Type B pancreatic cell (in vitro differentiated cells): ENCODE data around the gene SUB1. TPM values are rescaled to one million over a fixed set of nuclear protein-coding genes. Genes with fewer than 3 reads are reported as not detected.

Experiments used
- DNase-seq: peaks from one replicate; pipeline ENCODE4 v3.0.0; 2021; ENCODE audit warnings: mixed read lengths; ENCODE audit not compliant: unreplicated experiment; ENCODE audit errors: extremely low spot score
- H3K27ac Mint-ChIP-seq: 2 replicates; pipeline ENCODE4 v1.8.0; 2021; ENCODE audit warnings: mild to moderate bottlenecking, mixed read lengths
- H3K27me3 Mint-ChIP-seq: 2 replicates; pipeline ENCODE4 v1.8.0; 2021; ENCODE audit warnings: mixed read lengths
- H3K36me3 Mint-ChIP-seq: 2 replicates; pipeline ENCODE4 v1.8.0; 2021; ENCODE audit warnings: mixed read lengths
- H3K4me1 Mint-ChIP-seq: one replicate; pipeline ENCODE4 v1.8.0; 2021; ENCODE audit warnings: mixed read lengths; ENCODE audit not compliant: unreplicated experiment
- H3K4me3 Mint-ChIP-seq: 2 replicates; pipeline ENCODE4 v1.8.0; 2021; ENCODE audit warnings: mild to moderate bottlenecking, mixed read lengths
- H3K9me3 Mint-ChIP-seq: 2 replicates; pipeline ENCODE4 v1.8.0; 2021; ENCODE audit warnings: mixed read lengths
- total RNA-seq: library from RNA; stranded (reverse); gene quantifications from 2 replicates; pipeline ENCODE4 v1.2.1, GENCODE V29; 2021; ENCODE audit warnings: low replicate concordance
- TF ChIP-seq, protein P1 (sequence below): fragments of 200-600 bp; sonication (generic); conservative IDR thresholded peaks from 2 replicates; pipeline ENCODE4 v1.5.0; 2021; ENCODE audit warnings: antibody characterized with exemption, mild to moderate bottlenecking

The SUB1 gene
- total RNA-seq, 1 donor from 2014 or later, result 208 TPM

DNA sequence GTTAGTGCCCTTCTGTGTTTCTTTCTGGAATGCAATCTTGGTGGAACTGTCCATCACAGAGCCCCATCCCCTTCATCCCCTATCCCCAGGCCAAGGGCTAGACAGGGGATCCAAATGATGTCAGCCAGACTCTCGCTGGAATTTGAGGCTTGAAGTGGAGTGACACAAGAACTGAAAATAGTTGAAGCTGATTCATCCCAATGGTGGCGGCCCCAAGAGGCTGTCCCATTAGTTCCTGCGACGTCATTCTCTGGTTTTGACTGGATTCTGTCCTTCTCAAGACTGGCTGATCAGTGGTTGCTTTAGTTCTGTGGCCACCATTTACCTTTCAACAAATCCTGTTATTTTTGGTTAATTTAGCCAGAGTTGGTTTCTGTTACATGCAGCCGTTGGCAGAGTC, 59.9 kb downstream of the SUB1 start:
- TF ChIP-seq, protein P1, sequence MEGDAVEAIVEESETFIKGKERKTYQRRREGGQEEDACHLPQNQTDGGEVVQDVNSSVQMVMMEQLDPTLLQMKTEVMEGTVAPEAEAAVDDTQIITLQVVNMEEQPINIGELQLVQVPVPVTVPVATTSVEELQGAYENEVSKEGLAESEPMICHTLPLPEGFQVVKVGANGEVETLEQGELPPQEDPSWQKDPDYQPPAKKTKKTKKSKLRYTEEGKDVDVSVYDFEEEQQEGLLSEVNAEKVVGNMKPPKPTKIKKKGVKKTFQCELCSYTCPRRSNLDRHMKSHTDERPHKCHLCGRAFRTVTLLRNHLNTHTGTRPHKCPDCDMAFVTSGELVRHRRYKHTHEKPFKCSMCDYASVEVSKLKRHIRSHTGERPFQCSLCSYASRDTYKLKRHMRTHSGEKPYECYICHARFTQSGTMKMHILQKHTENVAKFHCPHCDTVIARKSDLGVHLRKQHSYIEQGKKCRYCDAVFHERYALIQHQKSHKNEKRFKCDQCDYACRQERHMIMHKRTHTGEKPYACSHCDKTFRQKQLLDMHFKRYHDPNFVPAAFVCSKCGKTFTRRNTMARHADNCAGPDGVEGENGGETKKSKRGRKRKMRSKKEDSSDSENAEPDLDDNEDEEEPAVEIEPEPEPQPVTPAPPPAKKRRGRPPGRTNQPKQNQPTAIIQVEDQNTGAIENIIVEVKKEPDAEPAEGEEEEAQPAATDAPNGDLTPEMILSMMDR, result no peak
- Mint-ChIP-seq H3K36me3 (no peaks in the 10 kb centered on the region), H3K27me3 (no peaks in the 10 kb centered on the region), H3K9me3 (peaks cover 4% of the 10 kb centered on the region), H3K27ac (no peak overlapping the region), H3K4me3 (no peak overlapping the region), H3K4me1 (peaks cover 5% of the 10 kb centered on the region)
- DNase-seq, result no peak

DNA sequence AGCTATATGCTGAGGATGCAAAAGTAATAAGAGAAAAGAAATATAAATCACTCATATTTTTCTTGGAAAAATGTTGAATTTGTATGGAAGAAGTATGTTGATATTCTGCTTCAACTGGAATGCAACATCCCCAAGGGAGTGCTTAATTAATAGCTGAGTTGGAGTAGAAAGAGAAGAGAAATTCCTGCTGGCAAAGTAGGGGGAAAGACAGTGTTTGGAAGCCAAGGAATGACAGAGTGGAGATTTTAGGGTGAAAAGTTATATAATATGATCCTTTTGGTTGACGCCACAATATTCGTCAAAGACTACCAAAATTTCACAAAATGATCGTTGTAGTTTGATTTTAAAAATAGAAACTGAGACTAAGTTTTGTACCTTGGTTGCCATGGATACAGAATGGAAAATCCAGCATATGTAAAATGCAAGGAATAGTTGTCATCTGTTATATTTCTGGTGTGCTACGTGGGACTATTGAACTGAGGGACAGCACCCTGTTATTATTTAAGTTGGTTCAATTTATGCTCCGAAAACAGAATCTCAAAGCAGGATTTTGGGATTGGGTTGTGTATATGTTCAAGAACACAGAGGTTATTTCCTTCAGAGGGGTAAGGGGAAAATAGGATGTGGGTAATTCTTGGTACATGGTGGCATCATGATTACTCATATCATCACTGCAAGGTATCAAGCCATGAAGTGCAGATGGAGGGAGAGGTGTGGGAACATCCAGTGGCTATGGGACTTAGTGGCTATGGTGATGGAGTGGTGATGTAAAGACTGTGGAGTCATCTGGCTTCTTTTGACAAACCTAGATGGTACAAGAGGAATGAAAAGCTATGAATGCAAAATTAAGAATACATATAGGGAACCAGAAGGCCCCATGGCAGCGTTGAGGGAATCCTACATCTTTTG, 61.0 kb downstream of the SUB1 start:
- Mint-ChIP-seq H3K4me1 (peaks cover 5% of the 10 kb centered on the region), H3K9me3 (no peaks in the 10 kb centered on the region), H3K36me3 (no peaks in the 10 kb centered on the region), H3K27me3 (no peaks in the 10 kb centered on the region), H3K4me3 (no peak overlapping the region), H3K27ac (no peak overlapping the region)
- no peak for DNase-seq
- TF ChIP-seq, protein P1, result no peak

DNA sequence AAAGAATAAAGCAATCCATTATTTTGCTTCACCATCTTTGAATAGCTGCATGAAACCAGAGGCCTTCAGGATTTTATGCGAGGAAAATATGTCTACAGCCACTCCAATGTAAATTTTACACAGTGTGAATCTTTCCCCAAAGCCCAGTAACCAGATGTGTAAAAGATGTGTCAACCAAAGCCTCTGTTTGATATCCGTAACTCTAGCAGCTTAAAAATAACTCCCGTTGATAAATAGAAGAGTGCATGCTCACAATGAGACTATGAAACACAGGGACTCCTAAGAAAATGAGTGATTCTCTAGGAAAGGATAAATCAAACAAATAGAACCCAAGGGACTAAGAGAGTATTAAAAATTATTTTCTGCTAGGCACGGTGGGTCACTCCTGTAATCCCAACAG, 65.7 kb downstream of the SUB1 start:
- no peak overlapping the region for H3K4me3 Mint-ChIP-seq
- H3K36me3 Mint-ChIP-seq, result no peaks in the 10 kb centered on the region
- H3K4me1 Mint-ChIP-seq, result no peaks in the 10 kb centered on the region
- no peak for DNase-seq
- no peaks in the 10 kb centered on the region for H3K27me3 Mint-ChIP-seq
- no peak overlapping the region for H3K27ac Mint-ChIP-seq
- TF ChIP-seq, protein P1, result no peak
- H3K9me3 Mint-ChIP-seq, result no peaks in the 10 kb centered on the region

DNA sequence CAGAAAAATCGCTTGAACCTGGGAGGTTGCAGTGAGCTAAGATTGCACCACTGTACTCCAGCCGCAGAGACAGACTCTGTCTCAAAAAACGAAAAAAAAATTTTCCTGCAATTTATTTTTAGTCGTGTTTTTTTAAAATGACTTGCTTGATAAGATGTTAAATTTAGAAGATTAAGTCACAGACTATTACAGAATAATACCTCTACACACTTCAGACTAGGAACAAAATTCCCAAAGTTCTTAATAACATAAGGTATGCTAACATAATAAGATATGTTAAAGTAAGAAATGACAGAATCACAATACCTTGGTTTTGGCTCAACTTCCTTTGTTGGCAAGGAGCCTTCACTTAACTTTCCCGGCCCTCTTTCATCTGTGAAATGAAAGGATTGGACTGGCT, 66.3 kb downstream of the SUB1 start:
- H3K4me3 Mint-ChIP-seq, result no peak overlapping the region
- TF ChIP-seq, protein P1, result no peak
- H3K9me3 Mint-ChIP-seq, result no peaks in the 10 kb centered on the region
- H3K27me3 Mint-ChIP-seq, result no peaks in the 10 kb centered on the region
- no peaks in the 10 kb centered on the region for H3K4me1 Mint-ChIP-seq
- no peak for DNase-seq
- H3K36me3 Mint-ChIP-seq, result no peaks in the 10 kb centered on the region
- H3K27ac Mint-ChIP-seq, result no peak overlapping the region

Other genes with a start within 250 kb of the SUB1 start
- gene ZFR, start 140.8 kb upstream of the SUB1 start, total RNA-seq, result 56.7 and 67.1 TPM in 2 replicates
- 13.7 and 116 TPM in 2 replicates for gene NPR3, start 125.8 kb downstream of the SUB1 start, total RNA-seq